K562 (cell line): ENCODE results near the gene ALKBH8. TPM values are rescaled to one million over a fixed set of nuclear protein-coding genes. Genes with fewer than 3 reads are reported as not detected.

ENCODE experiments used
- ATAC-seq: fragments of 200-7000 bp; cut with Tn5 transposase; 3 replicates; pipeline ENCODE4 v1.9.1; 2020; ENCODE audit warnings: moderate library complexity
- BruUV-seq: library from RNA; stranded (reverse); fragments of 400-500 nt; replicated peaks from 2 replicates; lab custom pipeline; 2021; lab: Mats Ljungman, UMichigan
- CTCF ChIA-PET: fragments of 300-600 bp; formaldehyde crosslinking; extraction: SDS; loops from one replicate; lab custom pipeline; 2021; ENCODE audit warnings: low intra/inter-chr PET ratio; lab: Yijun Ruan, JAX
- POLR2A ChIA-PET: fragments of 300-600, 350-650 bp; sonication (Branson Sonifier 250); formaldehyde crosslinking; extraction: SDS; loops from one replicate; lab custom pipeline; 2021; ENCODE audit warnings: antibody characterized with exemption, inconsistent platforms; lab: Yijun Ruan, JAX
- DNase-seq, 4 experiments: peaks; one replicate each; pipeline versions ENCODE4 v3.0.0 to v3.0.0-alpha.2; 2011 to 2018; ENCODE audit warnings: low spot score in 3 of 4, mixed read lengths in 3 of 4; ENCODE audit errors: extremely low read depth in 1 of 4
- FAIRE-seq: peaks from 2 replicates; lab custom pipeline; 2011; peaks lifted over from hg19 to GRCh38; lab: Jason Lieb, UNC
- H2AFZ ChIP-seq: 2 replicates; pipeline ENCODE4 v1.6.0; 2011; ENCODE audit warnings: low read depth, low read length, control low read depth, inconsistent platforms
- H3K27ac ChIP-seq: fragments of 200-600 bp; 3 replicates; pipeline ENCODE4 v1.8.0; 2011; ENCODE audit warnings: low read depth, mild to moderate bottlenecking, control low read depth, inconsistent platforms, low read length, moderate library complexity, mixed read lengths; ENCODE audit errors: extremely low read depth
- H3K27me3 ChIP-seq, 2 experiments: fragments of 300-600 bp in 1 of 2; 2 replicates in 1 of 2; 3 replicates in 1 of 2; pipeline versions ENCODE4 v1.6.0 to v1.8.0; 2011; ENCODE audit warnings: inconsistent platforms in 2 of 2, low read length in 2 of 2, mild to moderate bottlenecking in 1 of 2, mixed read lengths in 1 of 2, moderate library complexity in 1 of 2; ENCODE audit not compliant: control insufficient read depth in 2 of 2, insufficient read depth in 2 of 2
- H3K36me3 ChIP-seq: fragments of 300-600 bp; 3 replicates; pipeline ENCODE4 v1.8.0; 2011; ENCODE audit warnings: mild to moderate bottlenecking, low read length, inconsistent platforms; ENCODE audit not compliant: control insufficient read depth, insufficient read depth
- H3K4me1 ChIP-seq, 2 experiments: fragments of 200-600 bp in 1 of 2; replicated peaks in 1 of 2; 2 replicates in 1 of 2; 3 replicates in 1 of 2; pipeline versions ENCODE4 v1.5.1 to v1.8.0; 2011; ENCODE audit warnings: inconsistent platforms in 2 of 2, low read length in 2 of 2, mild to moderate bottlenecking in 1 of 2, mixed read lengths in 1 of 2, moderate library complexity in 1 of 2; ENCODE audit not compliant: control insufficient read depth in 2 of 2, insufficient read depth in 2 of 2
- H3K4me2 ChIP-seq: 2 replicates; pipeline ENCODE4 v1.6.1; 2011; ENCODE audit warnings: low read length, control low read depth, inconsistent platforms, mixed read lengths; ENCODE audit not compliant: insufficient read depth
- H3K4me3 ChIP-seq: fragments of 200-600 bp; sonication (generic), shearing (Covaris generic); 2 replicates; pipeline ENCODE4 v1.5.1; 2016; ENCODE audit warnings: control low read depth, inconsistent platforms
- H3K79me2 ChIP-seq: fragments of 200-600 bp; 3 replicates; pipeline ENCODE4 v1.8.0; 2011; ENCODE audit warnings: low read length, inconsistent platforms; ENCODE audit not compliant: control insufficient read depth, insufficient read depth
- H3K9ac ChIP-seq, 2 experiments: 2 replicates each; pipeline versions ENCODE4 v1.6.0 to v1.6.1; 2011; ENCODE audit warnings: low read depth in 2 of 2, low read length in 2 of 2, control low read depth in 1 of 2, inconsistent platforms in 1 of 2, mild to moderate bottlenecking in 1 of 2, mixed read lengths in 1 of 2; ENCODE audit not compliant: insufficient read depth in 1 of 2
- H3K9me1 ChIP-seq: one replicate; pipeline ENCODE4 v1.6.0; 2011; ENCODE audit warnings: inconsistent platforms, mild to moderate bottlenecking, low read length, moderate library complexity; ENCODE audit not compliant: control insufficient read depth, insufficient read depth
- H3K9me3 ChIP-seq: replicated peaks from 2 replicates; pipeline ENCODE4 v1.5.1; 2011; ENCODE audit warnings: low read depth, low read length, inconsistent platforms; ENCODE audit not compliant: control insufficient read depth, insufficient read depth
- H4K20me1 ChIP-seq: replicated peaks from 2 replicates; pipeline ENCODE4 v1.6.1; 2011; ENCODE audit warnings: low read length, inconsistent platforms, mixed read lengths; ENCODE audit not compliant: control insufficient read depth, insufficient read depth
- CEBPB ChIP-seq: fragments of 450-650 bp; IDR thresholded peaks from 2 replicates; pipeline ENCODE4 v1.6.1; 2016; ENCODE audit warnings: missing genetic modification characterization, missing compliant biosample characterization
- CSDE1 ChIP-seq, 2 experiments: fragments of 450-650 bp; IDR thresholded peaks; 2 replicates each; pipeline ENCODE4 v1.6.1; 2016; ENCODE audit warnings: mild to moderate bottlenecking in 1 of 2
- PKNOX1 ChIP-seq: fragments of 450-650 bp; IDR thresholded peaks from 2 replicates; pipeline ENCODE4 v1.6.1; 2016
- ZNF384 ChIP-seq: IDR thresholded peaks from 2 replicates; pipeline ENCODE4 v1.6.1; 2012; ENCODE audit warnings: low read depth, low read length, improper control_type of control experiment
- WGBS: fragments of 100-300 bp; shearing (Covaris generic); methylation state at CpG from one replicate; pipeline ENCODE4 v1.1.6; 2016; ENCODE audit warnings: low coverage, mixed read lengths; ENCODE audit not compliant: insufficient coverage; ENCODE audit errors: missing lambda C conversion rate; 5-methylcytosine and 5-hydroxymethylcytosine counted together
- in situ Hi-C: fragments of 300-500 bp; cut with MboI; formaldehyde crosslinking; loops from 4 replicates; pipeline ENCODE4 v1.15.0; 2018; ENCODE audit warnings: inconsistent platforms, mixed read lengths
- intact Hi-C: fragments of 100-400 bp; cut with micrococcal nuclease; formaldehyde crosslinking; loops from 2 replicates; pipeline ENCODE4 v1.14.2; 2022
- polyA plus RNA-seq, 8 experiments: library from polyadenylated mRNA; depleted of rRNA in 4 of 8; stranded (reverse) in 5 of 8; unstranded in 3 of 8; fragments of >200 nt; fragmentation: Nextera tagmentation in 2 of 8; fragmentation: Illumina TruSeq in 1 of 8; extraction: Ambion mirVana in 2 of 8; extraction: Trizol in 1 of 8; gene quantifications; 2 replicates each; pipeline versions ENCODE4 v1.2.1 to v1.2.3, GENCODE V29; 2011 to 2014; ENCODE audit warnings: inconsistent platforms in 1 of 8, missing spikeins in 1 of 8
- total RNA-seq, 7 experiments: library from RNA; depleted of rRNA in 6 of 7; stranded (reverse); fragments of >200 nt in 6 of 7; fragmentation: Illumina TruSeq in 2 of 7; extraction: Trizol in 2 of 7; gene quantifications; 2 replicates each; pipeline versions ENCODE4 v1.2.1 to v1.2.3, GENCODE V29; 2011 to 2021; ENCODE audit warnings: low replicate concordance in 1 of 7
- TF ChIP-seq, protein P1 (sequence below), 3 experiments: IDR thresholded peaks in 2 of 3; conservative IDR thresholded peaks in 1 of 3; 2 replicates each; pipeline ENCODE4 v1.5.1; 2011 to 2012; ENCODE audit warnings: low read length in 3 of 3, mild to moderate bottlenecking in 3 of 3, control low read depth in 2 of 3, improper control_type of control experiment in 1 of 3, inconsistent platforms in 1 of 3, low read depth in 1 of 3, mixed read lengths in 1 of 3, moderate library complexity in 1 of 3; ENCODE audit not compliant: insufficient read depth in 2 of 3

The ALKBH8 gene
- total and polyA plus RNA-seq, 9 of the 15 experiments (the other 6 are each of a cell fraction or from before 2014, with no cell fraction given) = 4.3 to 14.4 (median 9.1) TPM

DNA sequence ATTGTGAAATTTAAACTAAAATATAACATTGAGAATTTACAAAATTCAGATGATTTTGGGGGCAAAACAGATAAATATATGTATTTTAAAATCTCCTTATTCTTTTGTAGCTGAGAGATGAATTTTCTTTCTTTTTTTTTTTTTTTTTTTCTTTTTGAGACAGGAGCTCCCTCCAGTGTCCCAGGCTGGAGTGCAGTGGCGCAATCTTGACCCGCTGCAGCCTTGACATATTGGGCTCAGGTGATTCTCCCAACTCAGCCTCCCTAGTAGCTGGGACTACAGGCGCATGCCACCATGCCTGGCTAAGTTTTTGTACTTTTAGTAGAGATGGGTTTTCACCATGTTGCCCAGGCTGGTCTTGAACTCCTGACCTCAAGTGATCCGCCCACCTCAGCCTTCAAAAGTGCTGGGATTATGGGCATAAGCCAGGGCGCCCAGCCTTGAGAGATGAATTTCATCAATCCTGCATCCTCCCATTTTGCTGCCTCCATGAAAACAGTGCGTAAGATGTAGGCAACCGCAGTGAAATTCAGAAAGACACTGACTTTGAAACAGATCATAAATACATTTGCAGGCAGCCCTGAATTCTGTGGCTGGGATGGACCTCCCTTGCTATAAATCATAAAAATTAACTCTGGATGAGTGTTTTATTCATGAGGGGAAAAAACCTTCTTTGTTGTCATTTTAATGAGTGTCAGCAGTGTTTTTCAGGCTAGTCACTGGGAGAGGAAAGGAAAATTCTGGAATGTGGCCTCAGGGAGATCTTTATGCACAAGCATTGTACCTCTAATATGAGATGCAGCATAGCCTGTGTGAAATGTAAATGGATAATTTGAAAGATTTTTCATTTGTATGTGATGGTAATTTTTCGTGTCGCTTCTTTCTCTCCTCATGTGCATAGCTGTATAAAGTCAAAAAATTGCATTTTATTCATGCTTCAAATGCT lies 39.8 kb upstream of the ALKBH8 start:
- Histone ChIP-seq H3K9me1 (no peaks in the 10 kb centered on the region), H3K9ac (no peak overlapping the region), H3K27ac (no peak overlapping the region), H3K36me3 (no peaks in the 10 kb centered on the region), H3K4me2 (no peak overlapping the region), H3K27me3 (no peaks in the 10 kb centered on the region; a peak in 2 of 5 replicates), H3K4me1 (no peaks in the 10 kb centered on the region), H4K20me1 (no peaks in the 10 kb centered on the region), H3K4me3 (no peak overlapping the region), H2AFZ (no peak overlapping the region), H3K79me2 (no peaks in the 10 kb centered on the region)
- in situ Hi-C loops (no loop called here), intact Hi-C loops (loop anchor here (2.0 kb wide), 1 partner anchor 57 kb away; no protein-coding TSS in a partner anchor)
- FAIRE-seq = no peak
- peak in 1 of 4 experiments; percentile 10 for DNase-seq
- 0% methylated on average over 9 of the region's 9 CpGs for WGBS
- ChIA-PET POLR2A (no interaction called here), CTCF (interaction anchor here (0.7 kb wide), 2 partner anchors 56 to 1233 kb away, joined by 3 to 5 read pairs; no protein-coding TSS in a partner anchor)
- peak; percentile 71 for ATAC-seq
- BruUV-seq = no TSS peak
- TF ChIP-seq ZNF384 (peak; percentile 78), CSDE1 (IDR thresholded peaks at IDR 0.05) (no peak), PKNOX1 (no peak), CEBPB (peak; percentile 45)
- TF ChIP-seq, protein P1, sequence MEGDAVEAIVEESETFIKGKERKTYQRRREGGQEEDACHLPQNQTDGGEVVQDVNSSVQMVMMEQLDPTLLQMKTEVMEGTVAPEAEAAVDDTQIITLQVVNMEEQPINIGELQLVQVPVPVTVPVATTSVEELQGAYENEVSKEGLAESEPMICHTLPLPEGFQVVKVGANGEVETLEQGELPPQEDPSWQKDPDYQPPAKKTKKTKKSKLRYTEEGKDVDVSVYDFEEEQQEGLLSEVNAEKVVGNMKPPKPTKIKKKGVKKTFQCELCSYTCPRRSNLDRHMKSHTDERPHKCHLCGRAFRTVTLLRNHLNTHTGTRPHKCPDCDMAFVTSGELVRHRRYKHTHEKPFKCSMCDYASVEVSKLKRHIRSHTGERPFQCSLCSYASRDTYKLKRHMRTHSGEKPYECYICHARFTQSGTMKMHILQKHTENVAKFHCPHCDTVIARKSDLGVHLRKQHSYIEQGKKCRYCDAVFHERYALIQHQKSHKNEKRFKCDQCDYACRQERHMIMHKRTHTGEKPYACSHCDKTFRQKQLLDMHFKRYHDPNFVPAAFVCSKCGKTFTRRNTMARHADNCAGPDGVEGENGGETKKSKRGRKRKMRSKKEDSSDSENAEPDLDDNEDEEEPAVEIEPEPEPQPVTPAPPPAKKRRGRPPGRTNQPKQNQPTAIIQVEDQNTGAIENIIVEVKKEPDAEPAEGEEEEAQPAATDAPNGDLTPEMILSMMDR (IDR thresholded peaks at IDR 0.05 in 2 of 3, conservative IDR thresholded peaks at IDR 0.05 in 1 of 3; ENCODE audit: insufficient read depth in 2 of 3, low read depth in 1 of 3, low read length in 3 of 3) = peak; percentile 17 to 28 (median 24); a peak in 3 of 6 replicates
- TF ChIP-seq, all 486 proteins: peak for 3
- no peaks in the 10 kb centered on the region for H3K9me3 ChIP-seq
